ENCODE data around the gene FLNB. TPM values are rescaled to one million over a fixed set of nuclear protein-coding genes. Genes with fewer than 3 reads are reported as not detected.
A peak's percentile ranks its signal among the peaks of the same experiment; 100 is the strongest.

FLNB gene
- total RNA-seq, 2 donors from 2014 or later = 246 to 362 TPM

GRCh38 chr3:58004973-58005372 is 3.2 kb upstream of the FLNB start:
- intact Hi-C loops (cut with DNase I) = loop anchor here (5.0 kb wide), 1 partner anchor 167 kb away; no protein-coding TSS in a partner anchor
- H3K36me3 ChIP-seq = no peaks in the 10 kb centered on the region
- H3K4me3 ChIP-seq = no peak overlapping the region
- H3K4me1 ChIP-seq = no peaks in the 10 kb centered on the region
- no peaks in the 10 kb centered on the region for H3K27me3 ChIP-seq
- H3K9me3 ChIP-seq = no peaks in the 10 kb centered on the region
- H3K27ac ChIP-seq = no peak overlapping the region
- DNase-seq = no peak
- TF ChIP-seq CTCF (IDR thresholded peaks at IDR 0.05) = no peak
- H3K9ac ChIP-seq (ENCODE audit: low read depth in 2 of 2, low read length in 2 of 2) = no peak overlapping the region

DNA sequence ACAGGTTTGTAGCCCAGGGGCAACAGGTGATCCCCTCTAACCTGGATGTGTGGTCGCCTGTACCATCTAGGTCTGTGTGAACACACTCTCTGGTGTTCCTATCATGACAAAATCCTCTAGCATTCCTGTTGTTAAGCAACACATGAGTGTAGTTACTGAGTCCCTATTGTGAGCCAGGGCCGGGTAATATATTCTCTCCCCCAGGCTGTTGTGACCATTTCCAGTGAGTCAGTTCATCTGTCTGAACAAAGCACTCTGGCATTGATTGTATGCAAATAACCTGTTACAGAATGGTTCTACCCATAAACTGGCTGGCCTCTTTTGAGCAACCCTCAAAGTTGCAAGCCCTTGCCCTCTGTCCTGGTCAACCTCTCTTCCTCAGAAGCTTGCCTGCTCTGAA is 2.6 kb upstream of the FLNB start:
- intact Hi-C loops (cut with DNase I) = loop anchor here (5.0 kb wide), 1 partner anchor 167 kb away; no protein-coding TSS in a partner anchor
- Histone ChIP-seq H3K4me1 (no peaks in the 10 kb centered on the region), H3K9me3 (no peaks in the 10 kb centered on the region), H3K36me3 (no peaks in the 10 kb centered on the region), H3K27me3 (no peaks in the 10 kb centered on the region), H3K27ac (no peak overlapping the region), H3K9ac (ENCODE audit: low read depth in 2 of 2, low read length in 2 of 2) (peak overlapping the region in 1 of 2 donors; percentile 34), H3K4me3 (no peak overlapping the region)
- DNase-seq = no peak
- TF ChIP-seq CTCF (IDR thresholded peaks at IDR 0.05) = no peak

DNA sequence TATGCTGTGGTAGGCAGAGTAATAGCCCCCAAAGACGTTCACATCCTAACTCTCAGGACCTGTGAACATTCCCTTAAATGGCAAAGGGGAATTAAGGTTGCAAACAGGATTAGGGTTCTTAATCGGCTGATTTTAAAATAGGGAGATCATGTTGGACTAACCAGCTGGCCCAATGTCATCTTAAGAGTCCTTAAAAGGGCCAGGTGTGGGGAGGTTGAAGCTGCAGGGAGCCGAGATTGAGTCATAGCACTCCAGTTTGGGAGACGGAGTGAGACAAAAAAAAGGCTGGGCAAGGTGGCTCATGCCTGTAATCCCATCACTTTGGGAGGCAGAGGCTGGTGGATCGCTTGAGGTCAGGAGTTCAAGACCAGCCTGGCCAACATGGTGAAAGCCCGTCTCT is 1.6 kb upstream of the FLNB start:
- intact Hi-C loops (cut with DNase I) = loop anchor here (5.0 kb wide), 1 partner anchor 166 kb away; no protein-coding TSS in a partner anchor
- H3K4me3 ChIP-seq = no peak overlapping the region
- no peaks in the 10 kb centered on the region for H3K36me3 ChIP-seq
- H3K4me1 ChIP-seq = peaks cover 3% of the 10 kb centered on the region
- H3K27me3 ChIP-seq = no peaks in the 10 kb centered on the region
- no peak for TF ChIP-seq CTCF (IDR thresholded peaks at IDR 0.05)
- H3K9ac ChIP-seq (ENCODE audit: low read depth in 2 of 2, low read length in 2 of 2) = no peak overlapping the region
- no peaks in the 10 kb centered on the region for H3K9me3 ChIP-seq
- no peak for DNase-seq
- H3K27ac ChIP-seq = no peak overlapping the region

DNA sequence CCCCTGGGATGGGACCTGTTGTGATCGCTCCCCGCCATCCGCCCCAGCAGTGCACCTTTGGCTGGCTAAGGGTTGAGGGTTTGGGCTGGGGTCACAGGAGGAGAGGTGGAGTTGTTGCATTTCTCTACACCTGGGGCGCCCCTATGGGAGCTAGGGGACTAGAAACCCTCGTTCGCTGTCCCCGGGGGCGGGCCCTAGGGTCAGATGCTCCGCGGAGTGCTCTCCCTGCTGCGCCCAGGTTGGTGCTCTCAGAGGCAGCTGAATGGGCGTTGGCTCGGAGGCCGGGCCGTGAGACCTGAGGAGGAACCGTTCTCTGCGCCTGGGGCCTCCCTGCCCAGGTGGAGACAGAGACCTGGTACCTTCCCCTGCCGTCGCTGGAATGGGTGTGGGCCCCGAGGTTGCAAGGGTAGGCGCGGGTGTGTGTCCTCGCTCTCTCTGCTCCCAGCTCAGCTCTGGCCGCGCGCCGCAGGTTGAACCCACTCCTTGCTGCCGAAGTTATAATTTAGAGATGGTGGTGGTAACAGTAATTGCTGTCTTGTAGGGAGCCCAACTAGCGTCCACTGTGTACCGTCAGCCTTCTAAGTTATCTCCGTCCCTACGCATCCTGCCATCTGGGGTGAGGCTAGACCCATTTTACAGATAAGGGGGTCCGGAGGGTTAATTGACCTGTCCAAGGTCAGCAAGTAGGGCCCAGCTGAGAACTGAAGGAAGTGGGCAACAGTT is 965 bp downstream of the FLNB start:
- Histone ChIP-seq H3K4me3 (peak overlapping the region; percentile 73), H3K4me1 (peaks cover 6% of the 10 kb centered on the region), H3K9me3 (no peaks in the 10 kb centered on the region), H3K9ac (ENCODE audit: low read depth in 2 of 2, low read length in 2 of 2) (peak overlapping the region; percentile 87 to 99), H3K36me3 (no peaks in the 10 kb centered on the region), H3K27me3 (no peaks in the 10 kb centered on the region), H3K27ac (peak overlapping the region; percentile 87)
- peak; percentile 81 for DNase-seq
- intact Hi-C loops (cut with DNase I) = loop anchor here (5.0 kb wide), 1 partner anchor 163 kb away; no protein-coding TSS in a partner anchor
- TF ChIP-seq CTCF (IDR thresholded peaks at IDR 0.05) = no peak

- intact Hi-C loops (cut with DNase I) = loop anchor here (5.0 to 10.0 kb wide), 3 partner anchors 47 to 162 kb away; no protein-coding TSS in a partner anchor
- peaks cover 9% of the 10 kb centered on the region for H3K4me1 ChIP-seq
- no peaks in the 10 kb centered on the region for H3K36me3 ChIP-seq
- DNase-seq = peak; percentile 94
- no peak for TF ChIP-seq CTCF (IDR thresholded peaks at IDR 0.05)
- H3K27ac ChIP-seq = peak overlapping the region; percentile 87
- peak overlapping the region; percentile 73 for H3K4me3 ChIP-seq
- H3K9ac ChIP-seq (ENCODE audit: low read depth in 2 of 2, low read length in 2 of 2) = peak overlapping the region; percentile 87 to 99
- H3K9me3 ChIP-seq = no peaks in the 10 kb centered on the region
- no peaks in the 10 kb centered on the region for H3K27me3 ChIP-seq
Observed at GRCh38 chr3:58009749-58010535, 1.7 kb downstream of the FLNB start.
